MM.1S (cell line): ENCODE measurements around the gene TOLLIP.

Source experiments
- EZH2 ChIP-seq: fragments of 300-600 bp; sonication (generic); optimal IDR thresholded peaks from 2 replicates; pipeline ENCODE3; 2017; ENCODE audit warnings: low read depth, mild to moderate bottlenecking, antibody characterized with exemption, low read length, mixed read lengths
- TF ChIP-seq, protein P1 (sequence below): fragments of 300-600 bp; sonication (generic); IDR thresholded peaks from 2 replicates; pipeline ENCODE4 v1.5.1; 2016; ENCODE audit warnings: antibody characterized with exemption, low read length, mixed read lengths

DNA sequence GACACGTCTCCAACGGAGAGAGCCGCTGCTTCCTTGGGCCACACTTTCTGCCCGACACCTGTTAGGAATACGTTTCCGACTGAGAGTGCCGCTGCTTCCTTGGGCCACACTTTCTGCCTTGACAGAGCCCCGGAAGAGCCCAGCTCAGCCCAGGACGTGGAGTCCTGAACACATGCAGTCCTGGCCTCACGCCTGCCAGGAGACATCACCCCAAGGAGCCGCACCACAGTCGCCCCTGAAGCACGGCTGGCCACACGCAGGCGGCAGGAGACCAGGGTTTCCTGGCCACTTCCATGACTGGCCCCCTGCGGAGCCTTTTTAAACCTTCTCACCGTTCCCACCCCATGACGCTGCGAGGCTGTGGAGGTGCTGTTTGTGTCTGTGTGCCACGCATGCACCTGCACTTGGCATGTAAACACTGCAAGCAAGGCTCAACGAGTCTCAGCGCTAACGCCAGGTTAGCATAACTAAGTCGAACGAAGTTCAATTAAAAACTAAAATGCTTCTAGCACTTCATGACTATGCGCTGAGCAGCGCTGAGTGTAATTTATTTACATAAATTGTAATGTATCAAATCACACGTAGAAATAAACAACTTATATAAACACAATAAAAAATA lies 8.8 kb downstream of the TOLLIP start:
- TF ChIP-seq, protein P1, sequence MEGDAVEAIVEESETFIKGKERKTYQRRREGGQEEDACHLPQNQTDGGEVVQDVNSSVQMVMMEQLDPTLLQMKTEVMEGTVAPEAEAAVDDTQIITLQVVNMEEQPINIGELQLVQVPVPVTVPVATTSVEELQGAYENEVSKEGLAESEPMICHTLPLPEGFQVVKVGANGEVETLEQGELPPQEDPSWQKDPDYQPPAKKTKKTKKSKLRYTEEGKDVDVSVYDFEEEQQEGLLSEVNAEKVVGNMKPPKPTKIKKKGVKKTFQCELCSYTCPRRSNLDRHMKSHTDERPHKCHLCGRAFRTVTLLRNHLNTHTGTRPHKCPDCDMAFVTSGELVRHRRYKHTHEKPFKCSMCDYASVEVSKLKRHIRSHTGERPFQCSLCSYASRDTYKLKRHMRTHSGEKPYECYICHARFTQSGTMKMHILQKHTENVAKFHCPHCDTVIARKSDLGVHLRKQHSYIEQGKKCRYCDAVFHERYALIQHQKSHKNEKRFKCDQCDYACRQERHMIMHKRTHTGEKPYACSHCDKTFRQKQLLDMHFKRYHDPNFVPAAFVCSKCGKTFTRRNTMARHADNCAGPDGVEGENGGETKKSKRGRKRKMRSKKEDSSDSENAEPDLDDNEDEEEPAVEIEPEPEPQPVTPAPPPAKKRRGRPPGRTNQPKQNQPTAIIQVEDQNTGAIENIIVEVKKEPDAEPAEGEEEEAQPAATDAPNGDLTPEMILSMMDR = no peak
- no peak for TF ChIP-seq EZH2
